BE2C (cell line): ENCODE data around the gene HLX.

Source experiments
- DNase-seq: peaks from one replicate; pipeline ENCODE4 v3.0.0-alpha.2; 2020
- H3K27me3 ChIP-seq: fragments of 250-450 bp; sonication (Bioruptor Pico); 2 replicates; pipeline ENCODE4 v1.5.1; 2020; ENCODE audit warnings: mild to moderate bottlenecking
- H3K36me3 ChIP-seq: fragments of 250-450 bp; sonication (Bioruptor Pico); 2 replicates; pipeline ENCODE4 v1.5.1; 2020; ENCODE audit warnings: mild to moderate bottlenecking
- H3K4me1 ChIP-seq: fragments of 250-450 bp; sonication (Bioruptor Pico); 2 replicates; pipeline ENCODE4 v1.5.1; 2020
- H3K4me3 ChIP-seq: 2 replicates; pipeline ENCODE4 v1.5.1; 2011; ENCODE audit warnings: low read depth, low read length
- H3K9me3 ChIP-seq: fragments of 250-450 bp; sonication (Bioruptor Pico); 2 replicates; pipeline ENCODE4 v1.5.1; 2020
- CTCF ChIP-seq: IDR thresholded peaks from 2 replicates; pipeline ENCODE4 v1.5.1; 2012; ENCODE audit warnings: mild to moderate bottlenecking, low read depth, low read length

The HLX gene

GRCh38 chr1:220876511-220877376, 2.5 kb upstream of the HLX start:
- H3K4me1 ChIP-seq, result no peaks in the 10 kb centered on the region; the same call in 1 of the 2 replicates
- no peaks in the 10 kb centered on the region for H3K27me3 ChIP-seq
- DNase-seq, result no peak

GRCh38 chr1:220877377-220878095, 1.7 kb upstream of the HLX start:
- peaks cover 7% of the 10 kb centered on the region for H3K36me3 ChIP-seq
- no peaks in the 10 kb centered on the region; the same call in 1 of the 2 replicates for H3K4me1 ChIP-seq
- H3K4me3 ChIP-seq, result no peak overlapping the region
- no peaks in the 10 kb centered on the region for H3K27me3 ChIP-seq
- H3K9me3 ChIP-seq, result no peaks in the 10 kb centered on the region
- no peak for TF ChIP-seq CTCF
- no peak for DNase-seq

More at GRCh38 chr1:220876511-220877376, 2.5 kb upstream of the HLX start:
- peaks cover under 1% of the 10 kb centered on the region; the same call in 1 of the 2 replicates for H3K36me3 ChIP-seq
- TF ChIP-seq CTCF, result no peak
- H3K4me3 ChIP-seq, result no peak overlapping the region
- H3K9me3 ChIP-seq, result no peaks in the 10 kb centered on the region

GRCh38 chr1:220878191-220879075, 810 bp upstream of the HLX start:
- Histone ChIP-seq H3K4me3 (peak overlapping the region; percentile 85), H3K36me3 (peaks cover 7% of the 10 kb centered on the region), H3K9me3 (no peaks in the 10 kb centered on the region), H3K27me3 (no peaks in the 10 kb centered on the region), H3K4me1 (no peaks in the 10 kb centered on the region; the same call in 1 of the 2 replicates)
- no peak for DNase-seq
- TF ChIP-seq CTCF, result peak; percentile 27

- Histone ChIP-seq H3K4me3 (peak overlapping the region; percentile 85), H3K9me3 (no peaks in the 10 kb centered on the region), H3K36me3 (peaks cover 14% of the 10 kb centered on the region), H3K4me1 (no peaks in the 10 kb centered on the region), H3K27me3 (no peaks in the 10 kb centered on the region)
- DNase-seq, result peak; percentile 74
- peak; percentile 23 for TF ChIP-seq CTCF
Observed at GRCh38 chr1:220879509-220880361, 492 bp downstream of the HLX start.

GRCh38 chr1:220880362-220880670, 1.1 kb downstream of the HLX start:
- DNase-seq, result no peak
- TF ChIP-seq CTCF, result no peak
- H3K27me3 ChIP-seq, result no peaks in the 10 kb centered on the region
- H3K4me1 ChIP-seq, result no peaks in the 10 kb centered on the region
- peak overlapping the region; percentile 85 for H3K4me3 ChIP-seq
- no peaks in the 10 kb centered on the region for H3K9me3 ChIP-seq
- H3K36me3 ChIP-seq, result peaks cover 15% of the 10 kb centered on the region
